Measurements from ENCODE around the gene PIP4K2A. TPM values are rescaled to one million over a fixed set of nuclear protein-coding genes. Genes with fewer than 3 reads are reported as not detected.
A peak's percentile ranks its signal among the peaks of the same experiment; 100 is the strongest.

The PIP4K2A gene
- total and polyA plus RNA-seq, 2 of the 8 experiments (the other 6 are each of a cell fraction or from before 2014, with no cell fraction given), result 19.0 to 60.9 TPM

GRCh38 chr10:22690614-22691431 is 23.6 kb downstream of the PIP4K2A start:
- H3K18ac ChIP-seq (ENCODE audit: extremely low read depth, low read length), result no peak overlapping the region
- H3K23ac ChIP-seq (ENCODE audit: insufficient read length), result no peak overlapping the region
- H4K91ac ChIP-seq (replicated peaks; ENCODE audit: insufficient read length, low read length), result no peak overlapping the region
- H4K20me1 ChIP-seq (replicated peaks in 1 of 2; ENCODE audit: control insufficient read depth in 1 of 2, insufficient read depth in 2 of 2, low read length in 2 of 2), result no peaks in the 10 kb centered on the region
- no peaks in the 10 kb centered on the region for H3K79me1 ChIP-seq (ENCODE audit: low read depth, low read length)
- H2BK120ac ChIP-seq (replicated peaks; ENCODE audit: low read depth, low read length), result no peak overlapping the region
- H2BK15ac ChIP-seq (ENCODE audit: low read length), result no peak overlapping the region
- peak in 1 of 2 experiments; percentile 51 for DNase-seq (ENCODE audit: low read depth in 1 of 2, low spot score in 2 of 2)
- no peak overlapping the region for H3K14ac ChIP-seq (ENCODE audit: insufficient read length)
- H2BK12ac ChIP-seq (ENCODE audit: low read depth, low read length), result 0 out of 2 replicates have a peak overlapping the region, but pooled peaks have one; percentile 51
- no peak overlapping the region for H3K56ac ChIP-seq (replicated peaks; ENCODE audit: insufficient read length, low read depth, low read length)
- ChIA-PET POLR2A (ENCODE audit: partially characterized antibody) (interaction anchor here (0.8 to 1.7 kb wide), 2 partner anchors 15 to 22 kb away, joined by 3 to 9 read pairs; no protein-coding TSS in a partner anchor), CTCF (ENCODE audit: partially characterized antibody) (interaction anchor here (1.4 kb wide), 1 partner anchor 10 kb away, joined by 4 read pairs; no protein-coding TSS in a partner anchor)
- no peak overlapping the region; the same call in 1 of the 2 replicates for H2AK5ac ChIP-seq (ENCODE audit: low read depth, low read length)
- peaks cover 0 to 12% (median 6%) of the 10 kb centered on the region in 4 experiments; a peak in 3 of 8 replicates for H3K36me3 ChIP-seq (ENCODE audit: control insufficient read depth in 2 of 4, insufficient read depth in 4 of 4, low read length in 3 of 4)
- peak overlapping the region; percentile 18; the same call in 1 of the 2 replicates for H3K27ac ChIP-seq (ENCODE audit: low read depth, low read length)
- FAIRE-seq, result no peak
- peaks cover 19 to 79% of the 10 kb centered on the region in 2 experiments; a peak in 3 of 4 replicates for H3K79me2 ChIP-seq (ENCODE audit: control insufficient read depth in 1 of 2, insufficient read depth in 2 of 2, low read length in 2 of 2)
- 0 out of 2 replicates have a peak, but pooled peaks cover 2% of the 10 kb centered on the region for H3K23me2 ChIP-seq (ENCODE audit: low read depth, low read length)
- peak overlapping the region in 1 of 4 experiments; percentile 21; a peak in 2 of 8 replicates for H3K4me3 ChIP-seq (ENCODE audit: extremely low read depth in 1 of 4, insufficient read depth in 2 of 4, low read depth in 3 of 4, low read length in 4 of 4)
- H3K9me3 ChIP-seq (ENCODE audit: insufficient read depth in 2 of 2, low read depth in 1 of 2, low read length in 1 of 2), result peaks cover 14 to 23% of the 10 kb centered on the region in 2 experiments
- no peak overlapping the region for H2AFZ ChIP-seq (ENCODE audit: low read length)
- H4K8ac ChIP-seq (ENCODE audit: extremely low read depth, insufficient read depth, low read length), result no peak overlapping the region
- H3K4ac ChIP-seq (replicated peaks; ENCODE audit: insufficient read length, low read depth, low read length), result no peak overlapping the region
- H3K4me1 ChIP-seq (replicated peaks in 1 of 4; ENCODE audit: control insufficient read depth in 3 of 4, insufficient read depth in 4 of 4, low read length in 3 of 4), result peaks cover 3 to 12% (median 10%) of the 10 kb centered on the region in 4 experiments; a peak in 6 of 7 replicates
- 3% methylated on average over 9 of the region's 9 CpGs; no CpG with 5 or more reads in 1 of the 2 experiments for WGBS, 2 experiments (ENCODE audit: extremely low coverage in 1 of 2, insufficient coverage in 1 of 2, insufficient read length in 1 of 2, insufficient replicate concordance in 2 of 2, low coverage in 1 of 2, low lambda C conversion rate in 2 of 2, missing lambda C conversion rate in 1 of 2)
- no peak overlapping the region for H4K5ac ChIP-seq (ENCODE audit: insufficient read length, low read depth, low read length)
- H2BK20ac ChIP-seq (ENCODE audit: low read length), result peak overlapping the region; percentile 76
- H3K4me2 ChIP-seq (ENCODE audit: insufficient read depth in 1 of 2, low read depth in 2 of 2, low read length in 2 of 2), result peak overlapping the region; percentile 56 to 58
- no peak overlapping the region for H3K9ac ChIP-seq (replicated peaks in 1 of 4; ENCODE audit: extremely low read depth in 1 of 4, low read depth in 3 of 4, low read length in 3 of 4)
- H3K27me3 ChIP-seq (replicated peaks in 1 of 4; ENCODE audit: control insufficient read depth in 3 of 4, extremely low read depth in 1 of 4, insufficient read depth in 3 of 4, low read length in 3 of 4), result no peaks in the 10 kb centered on the region
- H2BK5ac ChIP-seq (ENCODE audit: low read depth, low read length), result peak overlapping the region; percentile 84
- TF ChIP-seq TCF12 (IDR thresholded peaks at IDR 0.05; ENCODE audit: low read depth, low read length) (peak; percentile 74), EGR1 (IDR thresholded peaks at IDR 0.05; ENCODE audit: borderline replicate concordance, low read depth, low read length) (no peak), PHF8 (conservative IDR thresholded peaks at IDR 0.05; ENCODE audit: low read depth, low read length) (no peak), SRF (IDR thresholded peaks at IDR 0.05; ENCODE audit: low read depth, low read length) (no peak), KDM1A (IDR thresholded peaks at IDR 0.05; ENCODE audit: borderline replicate concordance, low read length) (peak; percentile 15; the same call in 1 of the 2 replicates), HDAC2 (IDR thresholded peaks at IDR 0.05; ENCODE audit: borderline replicate concordance in 1 of 2, low read depth in 2 of 2, low read length in 2 of 2) (no peak), EP300 (IDR thresholded peaks at IDR 0.05; ENCODE audit: borderline replicate concordance in 1 of 2, low read depth in 2 of 2, low read length in 2 of 2) (peak in 1 of 2 experiments; percentile 33; a peak in 1 of 3 replicates), TEAD4 (IDR thresholded peaks at IDR 0.05; ENCODE audit: low read depth, low read length) (0 out of 2 replicates have a peak, but pooled peaks have one; percentile 12), SP4 (IDR thresholded peaks at IDR 0.05; ENCODE audit: low read length) (no peak), BCL11A (IDR thresholded peaks at IDR 0.05; ENCODE audit: low read depth in 2 of 2, low read length in 2 of 2) (no peak), GTF2F1 (IDR thresholded peaks at IDR 0.05; ENCODE audit: borderline replicate concordance, low read depth, low read length) (no peak)

All from H1 (cell line).